Hypothalamus (tissue), 51 donors: Measurements from ENCODE around the gene PCDHA12.

Source experiments
- DNase-seq, 51 donors: peaks; one replicate each; lab custom pipeline; 2025; lab: John Stamatoyannopoulos, UW

PCDHA12 gene

GRCh38 chr5:140926443-140927227, 51.5 kb downstream of the PCDHA12 start:
- peak; percentile 15 to 89 (median 64) for DNase-seq

- DNase-seq = peak in 4 of 51 donors; percentile 1 to 19 (median 16)
Measured at GRCh38 chr5:140927228-140927573, 52.1 kb downstream of the PCDHA12 start.
